NCI-H510A treated with DMSO at 0.1 percent for 48 hours (cell line): ENCODE measurements around the gene SMIM7.

Experiments used
- DNase-seq: peaks from one replicate; lab custom pipeline; 2025; lab: John Stamatoyannopoulos, UW

SMIM7 gene

GRCh38 chr19:16621165-16621800, 38.7 kb downstream of the SMIM7 start:
- DNase-seq = no peak

GRCh38 chr19:16620584-16620983, 39.4 kb downstream of the SMIM7 start:
- no peak for DNase-seq

GRCh38 chr19:16620018-16620417, 39.9 kb downstream of the SMIM7 start:
- no peak for DNase-seq

- DNase-seq = no peak
Observed at GRCh38 chr19:16619457-16619856, 40.5 kb downstream of the SMIM7 start.

GRCh38 chr19:16618248-16618647, 41.7 kb downstream of the SMIM7 start:
- DNase-seq = no peak

GRCh38 chr19:16615808-16616207, 44.1 kb downstream of the SMIM7 start:
- no peak for DNase-seq

- DNase-seq = no peak
Observed at GRCh38 chr19:16614941-16615340, 45.0 kb downstream of the SMIM7 start.

- no peak for DNase-seq
Observed at GRCh38 chr19:16613841-16614240, 46.1 kb downstream of the SMIM7 start.

GRCh38 chr19:16612636-16613035, 47.3 kb downstream of the SMIM7 start:
- DNase-seq = no peak

- DNase-seq = peak; percentile 55
Observed at GRCh38 chr19:16611121-16611520, 48.8 kb downstream of the SMIM7 start.

GRCh38 chr19:16609511-16610200, 50.3 kb downstream of the SMIM7 start:
- no peak for DNase-seq

- DNase-seq = no peak
Observed at GRCh38 chr19:16608290-16608739, 51.6 kb downstream of the SMIM7 start.

GRCh38 chr19:16607819-16608218, 52.1 kb downstream of the SMIM7 start:
- no peak for DNase-seq

GRCh38 chr19:16605553-16605994, 54.4 kb downstream of the SMIM7 start:
- DNase-seq = no peak

GRCh38 chr19:16605115-16605514, 54.8 kb downstream of the SMIM7 start:
- no peak for DNase-seq

GRCh38 chr19:16604615-16605014, 55.3 kb downstream of the SMIM7 start:
- DNase-seq = no peak

GRCh38 chr19:16603090-16603489, 56.9 kb downstream of the SMIM7 start:
- DNase-seq = no peak

GRCh38 chr19:16601378-16602052, 58.4 kb downstream of the SMIM7 start:
- DNase-seq = no peak

- DNase-seq = no peak
Observed at GRCh38 chr19:16600824-16601223, 59.1 kb downstream of the SMIM7 start.

- DNase-seq = no peak
Observed at GRCh38 chr19:16599655-16600346, 60.1 kb downstream of the SMIM7 start.

- no peak for DNase-seq
Observed at GRCh38 chr19:16598848-16599247, 61.1 kb downstream of the SMIM7 start.

GRCh38 chr19:16596399-16596798, 63.5 kb downstream of the SMIM7 start:
- DNase-seq = no peak
